A204.1 (cell line): Measurements from ENCODE around the gene NPIPA8.
"Not testable (repeated sequence)": the region's sequence is repeated elsewhere in the genome, so short reads cannot be mapped to it uniquely, and the experiment has no call there.

Source experiments
- FAIRE-seq: peaks from 2 replicates; lab custom pipeline; 2012; peaks lifted over from hg19 to GRCh38; lab: Jason Lieb, UNC

NPIPA8 gene

DNA sequence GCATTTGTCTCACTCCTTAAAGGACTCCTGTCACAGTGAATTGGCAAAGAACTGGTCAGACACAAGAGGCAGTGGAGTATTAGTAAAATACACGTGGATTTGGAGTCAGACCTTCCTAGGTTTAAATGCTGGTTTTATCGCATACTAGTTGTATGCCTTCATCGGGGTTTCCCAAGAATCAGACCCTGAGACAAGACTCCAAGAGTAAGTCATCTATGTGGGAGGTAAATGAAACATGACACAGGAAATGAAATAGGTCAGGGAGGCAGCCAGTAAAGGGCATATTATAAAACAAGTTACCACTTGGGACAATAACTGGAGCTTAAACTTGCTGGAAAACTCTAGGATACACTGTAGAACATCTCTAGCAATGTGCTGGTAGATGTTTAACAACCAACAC, 59.8 kb downstream of the NPIPA8 start:
- not testable (repeated sequence) for FAIRE-seq

DNA sequence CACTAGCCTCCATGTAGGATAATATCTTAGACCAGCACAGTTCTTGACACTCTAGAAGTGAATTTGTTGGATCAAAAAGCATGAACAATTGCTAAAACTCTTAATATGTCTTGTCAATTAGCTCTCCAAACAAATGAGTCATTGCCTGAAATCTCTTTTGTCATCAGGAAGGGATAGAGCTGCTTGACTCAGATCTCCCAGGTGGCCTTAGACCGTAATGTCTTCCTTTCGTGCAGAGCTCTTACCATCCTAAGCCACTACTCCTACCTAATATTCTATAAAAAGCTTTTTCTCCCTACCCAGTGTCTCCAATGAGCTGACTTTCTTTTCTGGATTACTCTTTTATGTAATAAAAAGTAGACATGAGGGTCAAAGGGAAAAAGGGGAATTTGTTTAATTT, 66.4 kb downstream of the NPIPA8 start:
- not testable (repeated sequence) for FAIRE-seq
